Suprapubic skin (tissue), 3 donors: ENCODE measurements around the gene KBTBD12.

ENCODE experiments used
- POLR2AphosphoS5 ChIP-seq, 3 donors: sonication (generic); formaldehyde crosslinking; IDR thresholded peaks; one replicate each; pipeline ENCODE4 v1.6.1; 2017; ENCODE audit warnings: antibody characterized with exemption in 3 of 3
- TF ChIP-seq, protein P1 (sequence below), 2 donors: fragments of 200-600 bp in 1 of 2; fragments of 450-650 bp in 1 of 2; sonication (generic) in 1 of 2; IDR thresholded peaks; one replicate each; pipeline ENCODE4 v1.5.1; 2016 to 2019; ENCODE audit warnings: antibody characterized with exemption in 2 of 2, mild to moderate bottlenecking in 1 of 2, moderate library complexity in 1 of 2

DNA sequence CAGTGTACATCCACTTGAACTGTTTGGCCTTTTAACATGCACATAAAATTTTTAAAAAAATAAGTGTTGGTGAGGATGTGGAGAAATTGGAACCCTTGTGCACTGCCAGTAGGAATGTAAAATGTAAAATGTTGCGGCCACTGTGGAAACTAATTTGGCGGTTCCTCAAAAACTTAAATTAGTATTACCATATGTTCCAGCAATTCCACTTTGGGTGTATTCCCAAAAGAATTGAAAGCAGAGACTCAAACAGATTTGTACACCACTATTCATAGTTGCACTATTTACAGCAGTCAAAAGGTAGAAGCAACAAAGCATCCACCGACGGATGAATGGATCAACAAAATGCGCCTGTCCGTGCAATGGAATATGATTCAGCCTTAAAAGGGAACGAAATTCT, 82.0 kb downstream of the KBTBD12 start:
- TF ChIP-seq, protein P1, sequence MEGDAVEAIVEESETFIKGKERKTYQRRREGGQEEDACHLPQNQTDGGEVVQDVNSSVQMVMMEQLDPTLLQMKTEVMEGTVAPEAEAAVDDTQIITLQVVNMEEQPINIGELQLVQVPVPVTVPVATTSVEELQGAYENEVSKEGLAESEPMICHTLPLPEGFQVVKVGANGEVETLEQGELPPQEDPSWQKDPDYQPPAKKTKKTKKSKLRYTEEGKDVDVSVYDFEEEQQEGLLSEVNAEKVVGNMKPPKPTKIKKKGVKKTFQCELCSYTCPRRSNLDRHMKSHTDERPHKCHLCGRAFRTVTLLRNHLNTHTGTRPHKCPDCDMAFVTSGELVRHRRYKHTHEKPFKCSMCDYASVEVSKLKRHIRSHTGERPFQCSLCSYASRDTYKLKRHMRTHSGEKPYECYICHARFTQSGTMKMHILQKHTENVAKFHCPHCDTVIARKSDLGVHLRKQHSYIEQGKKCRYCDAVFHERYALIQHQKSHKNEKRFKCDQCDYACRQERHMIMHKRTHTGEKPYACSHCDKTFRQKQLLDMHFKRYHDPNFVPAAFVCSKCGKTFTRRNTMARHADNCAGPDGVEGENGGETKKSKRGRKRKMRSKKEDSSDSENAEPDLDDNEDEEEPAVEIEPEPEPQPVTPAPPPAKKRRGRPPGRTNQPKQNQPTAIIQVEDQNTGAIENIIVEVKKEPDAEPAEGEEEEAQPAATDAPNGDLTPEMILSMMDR (IDR thresholded peaks at IDR 0.05) = no peak
- no peak for TF ChIP-seq POLR2AphosphoS5 (IDR thresholded peaks at IDR 0.05)
